Right ventricle myocardium inferior (tissue), 1 donor: Measurements from ENCODE around the gene NPPC. TPM values are rescaled to one million over a fixed set of nuclear protein-coding genes. Genes with fewer than 3 reads are reported as not detected.

Experiments used
- microRNA-seq: library from miRNA; unstranded; fragments of <30 nt; microRNA quantifications from one replicate; pipeline ENCODE4 v1.2.0, GENCODE V29; 2020
- total RNA-seq: library from RNA; stranded (reverse); fragmentation: NEBNext Ultra II Directional; extraction: Animal tissue kit (Norgen Biotek cat#: 25700); gene quantifications from one replicate; pipeline ENCODE4 v1.2.1, GENCODE V29; 2021
- donor health status: DM: no; HTN: yes; CAD: no; lungs with severe emphysema.

NPPC gene
- total RNA-seq, 1 donor from 2014 or later, result 16.1 TPM

Small RNA genes lying within 50 kb of the gene (microRNA-seq; reads per million reads assigned to microRNA genes)
- not detected for gene MIR1471

Other genes starting within 250 kb of the NPPC start
- 264 TPM for gene PTMA, start 217.9 kb downstream of the NPPC start, total RNA-seq
- gene PDE6D, start 145.1 kb downstream of the NPPC start, total RNA-seq, result 14.5 TPM
- gene COPS7B, start 140.0 kb downstream of the NPPC start, total RNA-seq, result 19.8 TPM
- 16.9 TPM for gene DIS3L2, start 35.3 kb upstream of the NPPC start, total RNA-seq